ENCODE data around the gene SNRNP48.

SNRNP48 gene

GRCh38 chr6:7589949-7590917 lies at the start of gene SNRNP48:
SNRNP48 (plus strand) TSS chr6:7590198; CDS start chr6:7590258, 60 bp downstream.
- peak; percentile 84 to 99 (median 92) for DNase-seq
- intact Hi-C loops (cut with DNase I): loop anchor here (10.0 kb wide), 1 partner anchor 285 kb away; no protein-coding TSS in a partner anchor

GRCh38 chr6:7540595-7540994 lies 49.4 kb upstream of the SNRNP48 start:
- no peak for DNase-seq
- intact Hi-C loops (cut with DNase I): no loop called here

- no peak for DNase-seq
- intact Hi-C loops (cut with DNase I): no loop called here
Measured at GRCh38 chr6:7541175-7542064, 48.6 kb upstream of the SNRNP48 start, which contains the start of gene DSP. DSP (plus strand) TSS chr6:7541671; CDS start chr6:7541916, 245 bp downstream.

GRCh38 chr6:7542065-7542873 lies 47.7 kb upstream of the SNRNP48 start:
- intact Hi-C loops (cut with DNase I): no loop called here
- peak in 1 of 10 donors; percentile 86 for DNase-seq

- intact Hi-C loops (cut with DNase I): no loop called here
- no peak for DNase-seq
Measured at GRCh38 chr6:7542874-7543624, 46.9 kb upstream of the SNRNP48 start.

GRCh38 chr6:7543789-7544424 lies 46.1 kb upstream of the SNRNP48 start:
- no peak for DNase-seq
- intact Hi-C loops (cut with DNase I): no loop called here

GRCh38 chr6:7544597-7544996 lies 45.4 kb upstream of the SNRNP48 start:
- intact Hi-C loops (cut with DNase I): no loop called here
- DNase-seq: no peak

- intact Hi-C loops (cut with DNase I): no loop called here
- no peak for DNase-seq
Measured at GRCh38 chr6:7545316-7546019, 44.5 kb upstream of the SNRNP48 start.

- no peak for DNase-seq
- intact Hi-C loops (cut with DNase I): no loop called here
Measured at GRCh38 chr6:7546020-7546369, 44.0 kb upstream of the SNRNP48 start.

GRCh38 chr6:7546383-7546782 lies 43.6 kb upstream of the SNRNP48 start:
- no peak for DNase-seq
- intact Hi-C loops (cut with DNase I): no loop called here

GRCh38 chr6:7546896-7547295 lies 43.1 kb upstream of the SNRNP48 start:
- no peak for DNase-seq
- intact Hi-C loops (cut with DNase I): no loop called here

- DNase-seq: no peak
- intact Hi-C loops (cut with DNase I): no loop called here
Measured at GRCh38 chr6:7547315-7547714, 42.7 kb upstream of the SNRNP48 start.

- intact Hi-C loops (cut with DNase I): no loop called here
Measured at GRCh38 chr6:7550433-7550801, 39.6 kb upstream of the SNRNP48 start.

GRCh38 chr6:7554533-7555275 lies 35.3 kb upstream of the SNRNP48 start:
- no peak for DNase-seq
- intact Hi-C loops (cut with DNase I): no loop called here

More at GRCh38 chr6:7550433-7550801, 39.6 kb upstream of the SNRNP48 start:
- DNase-seq: no peak

- intact Hi-C loops (cut with DNase I): no loop called here
Measured at GRCh38 chr6:7555671-7556070, 34.3 kb upstream of the SNRNP48 start.

GRCh38 chr6:7556394-7557106 lies 33.4 kb upstream of the SNRNP48 start:
- DNase-seq: no peak
- intact Hi-C loops (cut with DNase I): no loop called here

More at GRCh38 chr6:7555671-7556070, 34.3 kb upstream of the SNRNP48 start:
- no peak for DNase-seq

GRCh38 chr6:7557652-7558051 lies 32.3 kb upstream of the SNRNP48 start:
- intact Hi-C loops (cut with DNase I): no loop called here
- no peak for DNase-seq
